Measurements from ENCODE around the gene MIER2.
"Not testable (repeated sequence)": the region's sequence is repeated elsewhere in the genome, so short reads cannot be mapped to it uniquely, and the experiment has no call there.

Gene MIER2

DNA sequence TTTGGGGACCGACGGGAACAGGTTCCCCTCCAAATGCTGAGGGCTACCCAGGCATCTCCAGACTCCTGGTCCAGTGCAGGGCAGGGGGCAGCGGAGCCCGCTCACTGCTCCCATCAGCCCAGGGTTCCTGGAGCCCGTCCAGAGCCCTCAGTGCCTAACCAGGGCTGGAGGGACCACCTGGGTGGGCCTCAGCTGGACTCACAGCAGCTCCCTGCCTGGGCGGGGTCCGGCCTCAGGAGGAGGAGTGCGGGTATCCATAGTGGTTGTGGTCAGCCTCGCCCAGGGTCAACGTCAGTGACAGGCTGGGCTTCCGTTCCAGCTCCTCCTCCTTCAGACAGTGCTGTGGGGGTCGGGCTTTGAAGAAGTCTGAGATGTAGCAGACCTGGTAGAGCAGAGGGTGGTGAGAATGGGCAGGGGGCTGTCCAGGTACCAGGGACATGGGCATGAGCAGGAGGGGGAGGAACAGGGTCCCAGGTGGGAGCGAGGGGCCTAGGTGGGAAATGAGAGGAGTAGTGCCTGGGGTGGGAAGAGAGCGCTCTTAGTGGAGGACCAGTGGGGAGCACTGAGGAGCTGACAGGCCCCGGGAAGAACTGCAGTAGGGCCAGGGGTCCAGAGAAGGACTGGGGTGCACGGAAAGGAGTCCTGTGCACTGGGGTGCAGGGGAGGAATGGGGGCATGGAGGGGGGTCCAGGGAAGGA, 63.3 kb downstream of the MIER2 start:
- no peak for DNase-seq

GRCh38 chr19:280541-281009, 64.0 kb downstream of the MIER2 start:
- no peak for DNase-seq

DNA sequence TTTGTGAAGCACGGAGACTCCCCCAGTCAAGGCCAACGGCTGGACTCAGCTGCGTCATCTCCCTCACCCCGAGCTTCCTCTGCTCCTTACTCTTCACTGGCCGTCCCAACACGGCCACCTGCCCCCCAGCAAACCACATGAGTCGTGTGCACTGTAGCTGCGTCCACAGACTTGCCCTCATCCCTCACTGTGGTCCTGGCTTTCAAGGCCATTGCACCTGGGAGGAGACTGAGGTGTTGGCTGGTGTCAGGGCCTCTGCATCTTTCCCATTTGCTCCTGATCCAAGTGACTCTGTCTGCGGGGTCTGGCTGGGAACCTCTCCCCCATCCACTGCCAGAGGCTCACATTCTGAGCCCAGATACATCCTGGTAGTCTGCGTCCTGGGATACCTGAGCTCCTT, 64.9 kb downstream of the MIER2 start:
- DNase-seq: no peak

DNA sequence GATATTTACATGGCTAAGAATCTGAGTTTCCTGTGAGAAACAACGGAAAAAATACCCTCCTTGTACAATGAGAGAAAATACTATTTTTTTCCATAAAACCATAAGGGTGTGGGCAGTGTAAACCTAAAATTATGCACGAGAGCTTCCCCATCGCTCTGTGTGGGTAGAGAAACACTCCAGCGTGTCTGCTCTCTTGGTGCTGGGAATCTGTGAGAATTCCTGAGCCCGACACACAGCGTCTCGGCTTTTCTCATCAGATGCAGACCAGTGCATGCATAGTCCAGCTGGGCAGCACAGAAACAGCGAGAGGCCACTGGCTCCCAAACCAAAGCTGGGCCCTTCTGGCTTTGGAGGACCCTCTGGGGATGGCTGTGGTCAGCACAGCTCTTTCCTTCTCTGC, 65.4 kb downstream of the MIER2 start:
- DNase-seq: no peak

DNA sequence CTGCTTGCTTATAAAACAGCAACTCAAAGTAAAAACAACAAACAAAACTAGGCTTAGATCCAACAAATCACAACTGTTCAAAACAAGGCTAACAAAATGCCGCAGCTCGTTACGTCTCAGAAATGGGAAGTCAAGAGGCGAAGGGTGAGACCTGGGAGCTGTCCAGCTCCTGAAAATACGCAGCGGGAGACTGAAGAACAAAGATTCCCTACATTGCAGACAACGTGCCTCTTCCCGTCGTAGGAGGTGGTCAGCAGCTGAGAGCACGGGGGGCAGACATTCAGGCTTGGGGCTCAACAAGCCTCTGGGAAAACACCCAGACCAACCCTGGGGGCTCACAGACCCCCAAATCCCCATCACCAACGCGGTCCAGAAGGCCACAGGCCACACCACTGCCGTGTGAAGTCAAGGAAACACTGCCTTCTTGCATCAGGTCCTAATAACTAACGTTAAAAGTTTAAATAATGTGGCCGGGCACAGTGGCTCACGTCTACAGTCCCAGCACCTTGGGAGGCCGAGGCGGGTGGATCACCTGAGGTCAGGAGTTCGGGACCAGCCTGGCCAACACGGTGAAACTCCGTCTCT, 66.9 kb downstream of the MIER2 start:
- DNase-seq: peak; percentile 12

- no peak for DNase-seq
These were observed 67.5 kb downstream of the MIER2 start for GRCh38 chr19:277131-277530.

DNA sequence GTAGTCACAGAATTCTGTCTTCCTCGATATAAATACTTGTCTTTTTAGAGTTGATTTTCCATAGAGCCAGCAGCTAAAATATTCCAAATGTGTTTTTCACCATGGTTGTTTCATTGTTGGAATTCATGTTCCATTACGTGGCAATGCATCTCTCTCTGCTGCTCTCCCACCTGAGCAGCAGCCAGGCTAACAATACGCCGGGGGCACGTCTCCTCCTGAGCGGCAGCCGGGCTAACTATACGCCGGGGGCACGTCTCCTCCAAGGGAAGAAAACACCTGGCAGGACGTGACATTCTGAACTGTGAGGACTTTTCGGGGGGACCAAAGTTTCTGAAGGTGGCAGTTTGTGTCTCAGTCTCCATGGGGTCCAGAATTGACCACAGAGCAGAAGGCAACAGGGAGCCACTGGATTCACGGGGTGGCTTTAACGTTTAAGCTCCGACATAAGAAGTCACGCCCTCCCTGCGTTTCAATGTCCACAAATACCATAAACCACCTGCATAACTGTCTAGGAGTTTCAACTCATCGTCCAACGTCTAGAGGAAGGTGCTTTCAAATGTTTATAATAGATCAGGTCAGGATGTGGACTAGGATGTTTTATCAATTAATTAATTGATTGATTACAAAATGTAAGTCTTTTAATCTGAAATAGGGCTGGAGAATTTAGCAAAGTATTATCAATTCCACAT, 68.5 kb downstream of the MIER2 start:
- DNase-seq: no peak

DNA sequence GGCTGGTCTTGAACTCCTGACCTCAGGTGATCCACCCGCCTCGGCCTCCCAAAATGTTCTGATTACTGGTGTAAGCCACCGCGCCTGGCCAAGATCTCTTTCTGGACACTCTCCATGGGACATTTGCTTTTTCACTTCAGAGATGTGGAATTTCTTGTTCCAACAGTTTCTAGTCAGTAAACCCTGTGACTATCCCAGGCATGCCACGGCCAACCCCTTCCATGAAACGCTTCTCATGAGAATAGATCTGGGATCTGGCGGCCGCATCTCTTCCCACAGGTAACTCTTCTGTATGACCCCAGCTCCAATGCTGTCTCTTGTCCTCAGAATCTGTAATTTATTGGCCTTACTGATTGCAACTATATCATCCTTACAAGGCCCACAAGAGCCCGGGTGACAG, 69.6 kb downstream of the MIER2 start:
- DNase-seq: no peak

GRCh38 chr19:273393-273792, 71.2 kb downstream of the MIER2 start:
- no peak for DNase-seq

- DNase-seq: no peak
These were observed 72.7 kb downstream of the MIER2 start for GRCh38 chr19:271856-272255.

- DNase-seq: not testable (repeated sequence)
These were observed 73.8 kb downstream of the MIER2 start for GRCh38 chr19:270766-271318.

GRCh38 chr19:269241-269640, 75.4 kb downstream of the MIER2 start:
- DNase-seq: no peak

- peak; percentile 11 for DNase-seq
These were observed 82.5 kb downstream of the MIER2 start for GRCh38 chr19:262125-262524.

DNA sequence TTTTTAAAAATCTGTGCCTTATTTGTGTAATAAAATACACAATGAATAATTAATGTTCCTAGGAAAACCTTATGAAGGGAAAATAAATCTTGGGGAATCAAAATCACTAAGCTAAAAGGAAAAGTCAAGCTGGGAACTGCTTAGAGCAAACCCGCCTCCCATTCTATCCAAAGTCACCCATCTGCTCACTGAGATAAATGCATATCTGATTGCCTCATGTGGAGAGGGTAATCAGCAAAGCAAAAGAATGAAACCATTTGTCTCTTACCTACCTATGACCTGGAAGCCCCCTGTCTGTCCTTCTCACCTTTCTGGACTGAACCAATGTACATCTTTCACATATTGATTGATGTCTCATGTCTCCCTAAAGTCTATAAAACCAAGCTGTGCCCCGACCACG, 87.8 kb downstream of the MIER2 start:
- not testable (repeated sequence) for DNase-seq
